HG03103 (cell line): ENCODE measurements around the gene NKX6-1.

Experiments used
- ATAC-seq: cut with Tn5 transposase; IDR thresholded peaks from one replicate; pipeline ENCODE4 v1.9.1; 2021; ENCODE audit warnings: low read depth; ENCODE audit not compliant: unreplicated experiment

The NKX6-1 gene

GRCh38 chr4:84499624-84499982, 511 bp upstream of the NKX6-1 start:
- ATAC-seq, result no peak

- ATAC-seq, result no peak
Measured at GRCh38 chr4:84498203-84498934, 723 bp downstream of the NKX6-1 start.

- ATAC-seq, result no peak
Measured at GRCh38 chr4:84497504-84498202, 1.4 kb downstream of the NKX6-1 start.

DNA sequence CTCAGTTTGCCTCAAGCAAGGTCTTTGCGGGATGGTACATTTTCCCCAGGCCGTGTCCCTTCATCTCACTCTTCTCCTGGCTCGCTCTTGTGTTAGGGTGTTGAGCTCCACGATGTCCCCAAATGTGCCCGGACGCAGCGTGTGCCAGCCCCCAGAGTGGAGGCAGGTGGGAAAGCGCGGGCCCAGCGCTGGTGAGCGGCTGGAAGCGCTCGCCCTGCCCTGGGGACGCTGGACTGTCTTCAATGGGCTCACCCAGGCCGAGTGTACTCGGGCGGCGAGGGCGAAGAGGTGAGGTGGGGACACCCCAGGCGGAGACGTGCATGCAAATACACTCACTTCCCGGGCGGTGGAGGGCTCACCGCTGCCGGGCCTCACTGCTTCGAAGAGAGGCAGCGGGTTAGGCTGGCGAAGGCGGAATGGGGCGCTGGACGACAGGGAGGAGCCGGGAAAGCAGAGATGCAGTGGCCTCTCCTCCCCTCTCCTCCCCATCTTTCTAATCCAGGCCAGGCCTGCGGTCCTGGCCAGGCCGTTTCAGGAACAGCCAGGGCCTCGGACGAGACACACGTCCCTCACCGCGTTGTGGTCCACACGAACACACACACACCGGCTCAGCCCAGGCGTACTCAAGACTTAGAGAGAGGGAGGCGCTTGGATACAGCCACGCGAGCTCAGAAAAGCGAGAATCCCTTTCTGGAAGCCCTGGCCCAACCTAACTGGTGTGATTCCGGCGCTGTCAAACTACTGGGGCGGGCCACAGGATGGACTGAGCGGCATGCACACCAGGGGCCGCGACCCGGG, 2.2 kb downstream of the NKX6-1 start:
- no peak for ATAC-seq

DNA sequence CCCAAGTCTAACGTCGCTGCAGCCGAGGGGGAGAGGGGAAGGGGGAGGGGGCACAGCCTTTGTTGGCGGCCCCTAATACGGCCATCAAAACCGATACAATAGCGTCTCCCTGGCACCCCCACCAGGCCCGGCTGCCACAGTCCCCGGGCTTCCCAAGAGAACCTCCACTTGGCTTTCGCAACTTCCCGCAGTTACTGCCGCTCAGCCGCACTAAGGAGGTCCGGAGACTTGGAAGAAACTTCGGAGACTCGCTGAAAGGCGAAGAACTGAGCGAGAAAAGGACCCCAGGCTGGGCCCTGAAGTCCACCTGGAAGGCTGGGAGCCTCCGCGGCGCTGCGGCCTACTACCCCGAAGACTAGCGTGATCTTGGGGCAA, 2.8 kb downstream of the NKX6-1 start:
- ATAC-seq, result no peak

DNA sequence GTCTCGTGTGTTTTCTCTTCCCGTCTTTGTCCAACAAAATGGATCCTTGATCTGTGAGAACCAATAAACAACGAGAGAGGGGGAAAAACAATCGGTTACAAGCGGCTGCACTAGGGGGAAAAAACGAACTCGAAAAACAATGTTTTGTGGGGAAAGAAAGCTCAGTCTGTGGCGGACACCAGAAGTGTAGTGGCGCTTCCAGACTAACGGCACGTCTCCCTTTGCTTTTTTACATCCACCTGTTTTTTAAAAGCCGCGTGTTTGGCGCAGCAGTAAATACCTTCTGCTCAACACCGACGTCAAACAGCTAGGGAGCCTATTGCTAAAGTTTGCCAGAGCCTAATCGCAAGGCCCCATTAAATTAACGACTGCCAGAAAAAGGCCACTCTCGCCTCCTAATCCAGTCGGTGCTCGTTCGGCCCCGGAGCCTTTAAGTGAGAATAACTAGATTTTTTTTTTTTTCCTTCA, 3.3 kb downstream of the NKX6-1 start:
- no peak for ATAC-seq

DNA sequence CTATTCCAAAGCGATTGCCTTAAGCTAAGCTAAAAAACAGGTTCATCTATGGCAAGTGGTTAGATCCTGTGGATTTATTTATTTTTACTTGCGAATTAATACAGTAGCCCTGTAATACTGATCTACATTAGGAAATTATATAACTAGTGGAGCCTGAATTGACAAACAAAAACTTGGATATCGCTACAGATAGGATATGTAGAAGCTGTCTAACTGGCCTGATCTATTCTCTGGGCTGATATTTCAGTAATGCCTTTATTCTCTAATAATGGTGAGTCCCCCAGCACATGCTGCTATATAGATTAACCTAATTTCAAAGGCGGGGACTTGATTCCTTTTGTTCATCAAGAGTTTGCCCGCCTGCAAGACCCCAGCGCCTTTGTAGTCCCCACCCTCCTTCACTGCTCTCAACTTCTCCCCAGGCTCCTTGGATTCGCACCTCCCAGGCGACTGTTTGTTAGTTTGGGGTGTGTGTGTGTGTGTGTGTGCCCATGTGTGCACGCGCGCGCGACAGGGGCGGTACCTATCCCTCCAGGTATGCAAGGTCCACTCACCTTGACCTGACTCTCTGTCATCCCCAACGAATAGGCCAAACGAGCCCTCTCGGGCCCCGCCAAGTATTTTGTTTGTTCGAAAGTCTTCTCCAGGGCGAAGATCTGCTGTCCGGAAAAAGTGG, 3.8 kb downstream of the NKX6-1 start:
- no peak for ATAC-seq

DNA sequence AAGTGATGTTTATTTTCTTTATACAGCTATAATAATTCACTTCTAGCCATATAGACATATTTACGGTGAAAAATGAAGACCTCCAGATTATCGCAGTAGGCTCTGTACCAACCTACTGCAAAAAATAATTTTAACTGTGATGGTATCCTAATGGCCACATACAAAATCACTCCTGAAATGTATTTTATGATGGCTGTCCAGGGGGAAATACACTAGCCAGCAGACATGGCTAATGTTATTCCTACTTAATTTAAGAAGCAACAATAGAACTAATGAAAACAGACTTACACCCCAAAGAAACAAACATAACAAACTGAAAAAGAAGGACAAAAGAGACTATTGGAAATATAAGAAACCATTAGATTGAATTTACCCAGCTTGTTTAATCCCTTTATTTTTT, 4.6 kb downstream of the NKX6-1 start:
- ATAC-seq, result no peak

DNA sequence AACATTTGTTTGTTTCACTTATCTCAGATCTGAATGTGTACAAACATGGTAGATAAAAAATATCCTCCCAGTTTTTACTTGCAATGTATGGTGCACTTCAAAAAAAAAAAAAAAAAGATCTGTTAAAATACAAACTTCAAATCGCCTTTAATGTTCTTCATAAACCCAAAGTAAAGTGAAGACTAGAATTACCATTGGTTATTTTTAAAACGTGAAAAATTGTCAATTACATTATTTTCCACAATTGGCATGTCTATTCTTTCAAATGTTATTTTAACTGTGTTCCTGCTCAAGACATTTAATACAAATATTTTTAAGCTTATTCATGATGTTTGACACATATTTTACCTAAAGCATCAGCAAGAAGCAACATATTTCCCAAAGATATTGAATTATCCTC, 5.0 kb downstream of the NKX6-1 start:
- no peak for ATAC-seq

- no peak for ATAC-seq
Measured at GRCh38 chr4:84493092-84493850, 5.8 kb downstream of the NKX6-1 start.

GRCh38 chr4:84492737-84493091, 6.4 kb downstream of the NKX6-1 start:
- ATAC-seq, result no peak

DNA sequence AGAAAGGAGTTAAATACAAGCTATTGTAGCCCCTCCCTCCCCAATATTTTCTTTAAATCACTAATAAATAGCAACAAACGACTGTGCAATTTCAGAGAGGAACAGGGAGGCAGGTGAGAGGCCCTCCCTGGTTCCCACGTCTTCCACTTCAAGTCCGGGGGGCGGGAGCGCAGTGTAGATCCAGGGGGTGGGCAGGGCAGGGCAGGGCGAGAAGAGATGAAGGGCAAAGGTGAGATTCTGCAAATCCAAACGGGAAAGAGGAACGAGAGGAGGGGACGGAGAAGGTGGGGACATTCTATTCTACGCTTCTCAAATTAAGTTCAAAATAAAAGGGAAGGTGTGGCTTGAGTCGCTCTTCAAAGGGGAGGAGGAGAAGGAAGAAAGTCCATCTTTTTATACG, 6.8 kb downstream of the NKX6-1 start:
- ATAC-seq, result no peak

GRCh38 chr4:84491481-84491880, 7.6 kb downstream of the NKX6-1 start:
- ATAC-seq, result no peak

- ATAC-seq, result no peak
Measured at GRCh38 chr4:84490663-84491062, 8.4 kb downstream of the NKX6-1 start.

DNA sequence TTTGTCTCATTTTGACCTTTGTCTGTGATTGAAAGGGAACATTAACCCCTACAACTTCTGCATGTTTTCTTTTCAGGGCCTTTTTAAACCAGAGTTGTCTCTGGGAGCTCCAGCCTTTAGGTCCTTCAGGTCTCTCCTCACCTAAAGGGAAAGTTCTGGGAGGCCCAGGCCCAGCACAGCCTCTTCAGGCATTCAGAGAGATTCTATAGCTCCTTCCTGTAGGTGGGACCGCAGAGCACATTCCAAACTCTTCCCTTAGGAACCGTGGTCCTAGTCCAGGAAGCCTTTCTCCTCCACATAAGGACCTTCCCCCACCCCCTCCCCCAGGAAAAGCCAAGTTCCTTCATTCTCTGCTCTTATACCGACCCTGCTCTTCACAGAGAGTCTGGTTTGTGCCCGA, 14.9 kb downstream of the NKX6-1 start:
- no peak for ATAC-seq

GRCh38 chr4:84483688-84484087, 15.4 kb downstream of the NKX6-1 start:
- no peak for ATAC-seq

DNA sequence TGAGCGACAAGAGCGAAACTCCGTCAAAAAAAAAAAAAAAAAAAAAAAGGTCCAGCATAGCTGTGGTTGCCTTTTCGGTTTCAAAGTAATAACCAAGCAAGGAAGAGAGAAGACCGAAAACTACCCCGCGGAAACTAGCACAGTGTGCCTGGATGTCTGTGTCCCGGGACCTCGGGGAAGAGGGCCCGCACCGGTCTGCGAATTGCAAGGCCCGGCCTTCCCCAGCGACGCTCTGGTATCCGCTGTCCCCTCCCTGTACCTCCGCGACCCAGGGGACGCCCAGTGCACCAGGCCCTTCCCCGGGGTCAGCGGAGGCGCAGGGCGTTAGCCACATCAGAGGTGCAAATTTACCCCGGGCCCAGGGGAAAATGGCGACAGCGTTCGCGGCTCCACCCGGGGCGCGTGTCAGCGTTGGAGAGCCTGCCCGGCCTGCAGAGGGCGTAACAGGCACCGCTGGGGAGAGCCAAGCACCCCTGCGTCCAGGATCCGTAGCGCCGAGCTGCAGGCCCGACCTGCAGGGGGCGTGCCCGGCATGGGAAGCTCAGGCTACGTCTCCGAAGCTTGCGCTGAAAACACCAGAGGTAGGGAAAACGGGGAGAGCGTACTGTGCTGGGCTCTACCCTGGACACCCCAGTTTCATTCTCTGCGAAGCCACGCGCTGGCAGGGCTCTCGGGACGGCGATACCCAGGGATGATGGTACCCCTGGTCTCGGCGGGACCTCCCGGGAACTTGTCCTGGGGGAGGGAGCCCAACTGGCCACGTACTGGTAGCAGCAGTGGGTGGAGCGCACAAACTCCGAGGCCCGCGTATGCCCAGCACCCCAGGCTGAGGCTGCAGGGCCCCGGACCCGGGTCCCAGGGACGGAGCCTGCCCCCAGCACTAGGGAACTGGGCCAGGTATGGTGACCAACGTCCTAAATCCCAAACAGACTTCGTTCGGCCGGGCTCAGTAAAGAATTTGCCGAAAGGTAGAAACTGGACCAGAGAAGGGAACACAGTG, 16.2 kb downstream of the NKX6-1 start:
- no peak for ATAC-seq

DNA sequence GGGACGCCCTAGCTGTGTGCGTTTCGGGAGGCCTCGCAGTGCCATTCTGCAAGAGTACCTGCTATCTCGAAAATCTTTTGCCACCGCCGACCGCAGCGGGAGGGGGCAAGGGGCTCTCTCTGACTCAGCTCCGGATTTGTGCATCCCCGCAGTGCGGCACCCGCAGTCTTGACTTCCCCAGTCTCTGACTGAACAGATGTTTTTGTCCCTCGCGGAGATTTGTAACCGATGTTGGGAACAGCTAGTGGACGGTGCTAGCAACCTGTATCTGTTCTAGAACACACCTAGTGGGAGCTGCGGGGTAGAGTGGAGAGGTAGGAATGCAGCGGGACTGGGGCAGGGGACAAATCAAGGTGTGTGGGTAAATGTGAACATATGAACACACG, 17.2 kb downstream of the NKX6-1 start:
- no peak for ATAC-seq
